ENCODE data around the gene CCDC43.
"Not testable (repeated sequence)": the region's sequence is repeated elsewhere in the genome, so short reads cannot be mapped to it uniquely, and the experiment has no call there.

Gene CCDC43
- 27.8 to 58.2 (median 33.0) reads per million in 3 experiments for total RNA-seq

GRCh38 chr17:44689477-44690217, at the start of gene CCDC43:
TSS of gene CCDC43 (minus strand) at chr17:44689776. CDS start at chr17:44689753, 23 bp downstream.
- peak; percentile 90 for DNase-seq

GRCh38 chr17:44738214-44738906, 48.8 kb upstream of the CCDC43 start:
- DNase-seq, result no peak

- DNase-seq, result no peak
These were observed 47.1 kb upstream of the CCDC43 start for GRCh38 chr17:44736551-44737240.

GRCh38 chr17:44734272-44734671, 44.7 kb upstream of the CCDC43 start:
- no peak for DNase-seq

- DNase-seq, result no peak
These were observed 44.2 kb upstream of the CCDC43 start for GRCh38 chr17:44733753-44734152.

GRCh38 chr17:44726121-44726520, 36.5 kb upstream of the CCDC43 start:
- not testable (repeated sequence) for DNase-seq

- no peak for DNase-seq
These were observed 32.7 kb upstream of the CCDC43 start for GRCh38 chr17:44722254-44722653.

- no peak for DNase-seq
These were observed 29.9 kb upstream of the CCDC43 start for GRCh38 chr17:44719444-44719843.

GRCh38 chr17:44708401-44709263, 19.1 kb upstream of the CCDC43 start, which contains the start of gene DBF4B:
TSS of gene DBF4B (plus strand) at chr17:44708665. CDS start at chr17:44708821, 156 bp downstream.
- DNase-seq, result peak; percentile 85

- DNase-seq, result no peak
These were observed 18.3 kb upstream of the CCDC43 start for GRCh38 chr17:44707755-44708400.

- not testable (repeated sequence) for DNase-seq
These were observed 10.7 kb upstream of the CCDC43 start for GRCh38 chr17:44700288-44700687.

- no peak for DNase-seq
These were observed 4.0 kb upstream of the CCDC43 start for GRCh38 chr17:44693609-44694008.

GRCh38 chr17:44690746-44691306, 1.2 kb upstream of the CCDC43 start:
- DNase-seq, result not testable (repeated sequence)

- DNase-seq, result no peak
These were observed 700 bp downstream of the CCDC43 start for GRCh38 chr17:44688675-44689476.

- DNase-seq, result no peak
These were observed 1.4 kb downstream of the CCDC43 start for GRCh38 chr17:44688200-44688599.

GRCh38 chr17:44687756-44688155, 1.8 kb downstream of the CCDC43 start:
- no peak for DNase-seq

GRCh38 chr17:44683303-44683702, 6.3 kb downstream of the CCDC43 start:
- not testable (repeated sequence) for DNase-seq

GRCh38 chr17:44677136-44677535, 12.4 kb downstream of the CCDC43 start:
- DNase-seq, result no peak

GRCh38 chr17:44673893-44674292, 15.7 kb downstream of the CCDC43 start:
- no peak for DNase-seq

- DNase-seq, result no peak
These were observed 17.0 kb downstream of the CCDC43 start for GRCh38 chr17:44672479-44673093.
